Hepatocyte (in vitro differentiated cells): ENCODE measurements around the gene UNC45B. TPM values are rescaled to one million over a fixed set of nuclear protein-coding genes. Genes with fewer than 3 reads are reported as not detected.

ENCODE experiments used
- DNase-seq: peaks from one replicate; pipeline ENCODE4 v3.0.0-alpha.2; 2016; ENCODE audit warnings: low spot score
- H2AFZ ChIP-seq: fragments of 200-600 bp; sonication (generic); 2 replicates; pipeline ENCODE4 v1.6.0; 2016; ENCODE audit warnings: antibody characterized with exemption, mild to moderate bottlenecking
- H3K27ac ChIP-seq: fragments of 200-600 bp; sonication (generic); 2 replicates; pipeline ENCODE4 v1.5.1; 2016; ENCODE audit warnings: mild to moderate bottlenecking
- H3K27me3 ChIP-seq: fragments of 200-600 bp; sonication (generic); 2 replicates; pipeline ENCODE4 v1.6.1; 2016
- H3K36me3 ChIP-seq: fragments of 200-600 bp; sonication (generic); replicated peaks from 2 replicates; pipeline ENCODE4 v1.5.1; 2016; ENCODE audit warnings: low read depth; ENCODE audit not compliant: insufficient read depth
- H3K4me1 ChIP-seq: fragments of 200-600 bp; sonication (generic); 2 replicates; pipeline ENCODE4 v1.5.1; 2016; ENCODE audit warnings: mild to moderate bottlenecking, moderate library complexity; ENCODE audit not compliant: insufficient read depth
- H3K4me2 ChIP-seq: fragments of 200-600 bp; sonication (generic); 2 replicates; pipeline ENCODE4 v1.6.0; 2016
- H3K4me3 ChIP-seq: fragments of 200-600 bp; sonication (generic); 2 replicates; pipeline ENCODE4 v1.5.1; 2016; ENCODE audit warnings: mild to moderate bottlenecking
- H3K79me2 ChIP-seq: fragments of 200-600 bp; sonication (generic); 2 replicates; pipeline ENCODE4 v1.6.0; 2017; ENCODE audit warnings: mild to moderate bottlenecking
- H3K9me2 ChIP-seq: fragments of 200-600 bp; sonication (generic); replicated peaks from 2 replicates; pipeline ENCODE4 v1.6.0; 2017; ENCODE audit warnings: mild to moderate bottlenecking; ENCODE audit not compliant: insufficient read depth
- H3K9me3 ChIP-seq: fragments of 200-600 bp; sonication (generic); 2 replicates; pipeline ENCODE4 v1.5.1; 2016; ENCODE audit warnings: low read depth, mild to moderate bottlenecking
- H4K20me1 ChIP-seq: fragments of 200-600 bp; sonication (generic); 2 replicates; pipeline ENCODE4 v1.6.0; 2016; ENCODE audit warnings: mild to moderate bottlenecking; ENCODE audit not compliant: insufficient read depth, poor library complexity, severe bottlenecking
- EZH2 ChIP-seq: fragments of 200-600 bp; sonication (generic); IDR thresholded peaks from 2 replicates; pipeline ENCODE4 v1.6.1; 2016; ENCODE audit warnings: antibody characterized with exemption, mild to moderate bottlenecking, borderline replicate concordance
- EZH2phosphoT487 ChIP-seq: fragments of 200-600 bp; sonication (generic); IDR thresholded peaks from one replicate; pipeline ENCODE4 v1.6.1; 2018; ENCODE audit warnings: antibody characterized with exemption, mild to moderate bottlenecking, low read depth, moderate library complexity; ENCODE audit not compliant: unreplicated experiment, severe bottlenecking
- WGBS: methylation state at CpG from one replicate; pipeline ENCODE4 v1.1.6; 2016; ENCODE audit warnings: low lambda C conversion rate; ENCODE audit errors: missing lambda C conversion rate; 5-methylcytosine and 5-hydroxymethylcytosine counted together
- polyA plus RNA-seq: library from polyadenylated mRNA; unstranded; fragments of >200 nt; fragmentation: Nextera tagmentation; extraction: Ambion mirVana; gene quantifications from 2 replicates; pipeline ENCODE4 v1.2.1, GENCODE V29; 2016
- total RNA-seq: library from RNA; depleted of rRNA; stranded (reverse); fragments of >200 nt; gene quantifications from 2 replicates; pipeline ENCODE4 v1.2.3, GENCODE V29; 2014
- TF ChIP-seq, protein P1 (sequence below): fragments of 200-600 bp; sonication (generic); IDR thresholded peaks from 2 replicates; pipeline ENCODE4 v1.5.1; 2016; ENCODE audit warnings: antibody characterized with exemption, mild to moderate bottlenecking; ENCODE audit not compliant: poor library complexity

The UNC45B gene
- total RNA-seq = 0.20 TPM in 1 of 2 replicates, not detected in the other
- polyA plus RNA-seq = not detected in 2 replicates

DNA sequence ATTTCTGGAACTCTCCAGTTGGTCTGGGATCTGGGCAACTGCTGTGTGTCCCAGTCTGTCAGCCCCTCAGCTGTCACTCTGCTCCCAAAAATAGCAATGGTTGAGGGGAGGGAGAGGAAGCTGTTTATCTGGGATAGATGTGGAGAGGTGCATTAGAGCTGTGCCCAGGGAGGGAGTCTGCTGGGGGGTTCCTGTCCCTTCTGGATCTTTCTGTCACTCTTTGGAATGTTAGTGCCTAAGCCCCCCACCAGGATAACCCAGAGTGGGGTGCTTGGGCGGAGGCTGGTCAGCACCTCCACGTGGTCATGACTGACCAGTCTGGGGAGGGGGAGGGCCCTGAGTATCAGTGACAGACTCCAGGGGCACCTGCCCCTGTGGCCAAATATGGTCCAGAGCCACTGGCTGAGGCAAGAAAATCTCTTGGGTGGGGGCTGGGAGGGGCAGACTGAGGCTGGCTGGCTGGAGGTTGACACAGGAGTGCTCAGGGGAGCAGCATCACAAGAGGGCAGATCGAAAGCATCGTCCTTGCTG lies at the start of gene UNC45B:
Gene UNC45B, plus strand, starts transcription at position 443 of the 531 bp plus-strand sequence. CDS start 447 bp downstream, outside the sequence.
- H3K9me3 ChIP-seq = no peaks in the 10 kb centered on the region
- H3K79me2 ChIP-seq = no peaks in the 10 kb centered on the region
- H3K9me2 ChIP-seq = no peaks in the 10 kb centered on the region
- H3K4me1 ChIP-seq = no peaks in the 10 kb centered on the region
- H3K27ac ChIP-seq = no peak within 1 kb of the TSS
- H2AFZ ChIP-seq = no peak within 1 kb of the TSS
- no peaks in the 10 kb centered on the region for H4K20me1 ChIP-seq
- H3K4me3 ChIP-seq = no peak within 1 kb of the TSS
- 62% methylated on average over 4 of the region's 4 CpGs for WGBS
- TF ChIP-seq, protein P1, sequence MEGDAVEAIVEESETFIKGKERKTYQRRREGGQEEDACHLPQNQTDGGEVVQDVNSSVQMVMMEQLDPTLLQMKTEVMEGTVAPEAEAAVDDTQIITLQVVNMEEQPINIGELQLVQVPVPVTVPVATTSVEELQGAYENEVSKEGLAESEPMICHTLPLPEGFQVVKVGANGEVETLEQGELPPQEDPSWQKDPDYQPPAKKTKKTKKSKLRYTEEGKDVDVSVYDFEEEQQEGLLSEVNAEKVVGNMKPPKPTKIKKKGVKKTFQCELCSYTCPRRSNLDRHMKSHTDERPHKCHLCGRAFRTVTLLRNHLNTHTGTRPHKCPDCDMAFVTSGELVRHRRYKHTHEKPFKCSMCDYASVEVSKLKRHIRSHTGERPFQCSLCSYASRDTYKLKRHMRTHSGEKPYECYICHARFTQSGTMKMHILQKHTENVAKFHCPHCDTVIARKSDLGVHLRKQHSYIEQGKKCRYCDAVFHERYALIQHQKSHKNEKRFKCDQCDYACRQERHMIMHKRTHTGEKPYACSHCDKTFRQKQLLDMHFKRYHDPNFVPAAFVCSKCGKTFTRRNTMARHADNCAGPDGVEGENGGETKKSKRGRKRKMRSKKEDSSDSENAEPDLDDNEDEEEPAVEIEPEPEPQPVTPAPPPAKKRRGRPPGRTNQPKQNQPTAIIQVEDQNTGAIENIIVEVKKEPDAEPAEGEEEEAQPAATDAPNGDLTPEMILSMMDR = no peak
- TF ChIP-seq EZH2 = no peak
- no peaks in the 10 kb centered on the region for H3K27me3 ChIP-seq
- DNase-seq = no peak
- H3K36me3 ChIP-seq = no peaks in the 10 kb centered on the region
- H3K4me2 ChIP-seq = no peak within 1 kb of the TSS

DNA sequence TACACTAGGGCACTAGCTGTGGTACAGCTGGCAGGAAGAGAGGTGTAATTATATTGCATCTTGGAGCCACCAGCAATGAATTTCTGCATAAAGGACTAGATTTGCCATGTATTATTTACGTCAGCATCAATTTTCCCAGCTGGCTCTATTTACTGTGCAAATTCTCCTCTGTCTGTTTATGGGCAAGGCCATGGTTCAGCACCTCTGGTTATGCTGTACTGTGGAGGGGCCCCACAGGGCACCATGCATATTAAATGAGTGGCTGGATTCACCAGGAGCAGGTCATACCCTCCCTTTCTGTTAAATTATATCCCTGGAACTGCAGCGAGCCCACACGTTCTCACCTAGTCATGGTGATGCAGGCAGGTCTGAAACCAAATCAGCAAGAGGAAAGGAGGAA lies 47.7 kb upstream of the UNC45B start:
- no peaks in the 10 kb centered on the region for H3K9me3 ChIP-seq
- H3K79me2 ChIP-seq = no peaks in the 10 kb centered on the region
- no peak overlapping the region for H3K4me3 ChIP-seq
- H4K20me1 ChIP-seq = no peaks in the 10 kb centered on the region
- H3K27me3 ChIP-seq = no peaks in the 10 kb centered on the region
- H3K27ac ChIP-seq = no peak overlapping the region
- WGBS = 94% methylated on average over 3 of the region's 3 CpGs
- no peaks in the 10 kb centered on the region for H3K9me2 ChIP-seq
- H3K4me2 ChIP-seq = no peak overlapping the region
- no peak overlapping the region for H2AFZ ChIP-seq
- H3K36me3 ChIP-seq = no peaks in the 10 kb centered on the region
- TF ChIP-seq, protein P1 = no peak
- no peak for TF ChIP-seq EZH2phosphoT487
- no peak for TF ChIP-seq EZH2
- no peak for DNase-seq
- H3K4me1 ChIP-seq = no peaks in the 10 kb centered on the region

DNA sequence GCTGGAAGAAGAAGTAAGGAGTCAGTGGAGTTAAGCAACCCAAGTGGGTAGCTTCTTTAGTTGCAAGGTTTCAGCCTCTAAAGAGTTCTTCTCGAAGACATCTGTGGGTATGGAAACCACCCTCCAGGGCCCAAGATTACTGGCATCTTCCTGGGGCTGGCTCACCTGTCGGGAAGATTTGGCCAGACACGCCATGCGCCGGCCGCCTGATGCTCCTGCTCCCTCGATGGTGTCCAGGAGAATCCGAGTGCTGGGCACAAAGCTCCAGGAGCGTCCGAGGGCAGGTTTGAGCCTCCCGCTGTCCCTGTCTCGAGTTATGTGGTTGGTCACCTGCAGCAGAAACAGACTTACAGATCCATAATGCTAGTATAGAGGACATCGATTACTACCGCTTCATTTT lies 46.6 kb upstream of the UNC45B start:
- WGBS = 98% methylated on average over 14 of the region's 14 CpGs
- TF ChIP-seq, protein P1 = no peak
- TF ChIP-seq EZH2 (no peak), EZH2phosphoT487 (no peak)

DNA sequence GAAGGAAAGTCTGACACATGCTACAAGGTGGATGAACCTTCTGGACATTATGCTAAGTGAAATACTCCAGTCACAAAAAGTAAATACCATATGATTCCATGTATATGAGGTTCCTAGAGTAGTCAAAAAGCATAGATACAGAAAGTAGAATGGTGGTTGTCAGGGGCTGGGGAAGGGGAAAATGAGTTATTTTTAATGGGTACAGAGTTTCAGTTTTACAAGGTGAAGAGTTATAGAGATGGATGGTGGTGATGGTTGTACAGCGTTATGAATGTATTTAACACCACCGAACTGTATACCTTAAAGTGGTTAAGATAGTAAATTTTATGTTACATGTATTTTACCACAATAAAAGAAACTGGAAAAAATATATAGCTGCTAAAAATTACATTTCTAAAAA lies 45.9 kb upstream of the UNC45B start:
- H3K4me3 ChIP-seq = no peak overlapping the region
- H4K20me1 ChIP-seq = no peaks in the 10 kb centered on the region
- H3K36me3 ChIP-seq = no peaks in the 10 kb centered on the region
- no peaks in the 10 kb centered on the region for H3K79me2 ChIP-seq
- no peak overlapping the region for H3K27ac ChIP-seq
- no peak overlapping the region for H2AFZ ChIP-seq
- TF ChIP-seq EZH2 (no peak), EZH2phosphoT487 (no peak)
- TF ChIP-seq, protein P1 = no peak
- no peaks in the 10 kb centered on the region for H3K9me2 ChIP-seq
- WGBS = 96% methylated on average over 2 of the region's 2 CpGs
- H3K4me2 ChIP-seq = no peak overlapping the region
- no peaks in the 10 kb centered on the region for H3K27me3 ChIP-seq
- no peaks in the 10 kb centered on the region for H3K9me3 ChIP-seq
- no peak for DNase-seq
- H3K4me1 ChIP-seq = no peaks in the 10 kb centered on the region

More for the DNA sequence above, 46.6 kb upstream of the UNC45B start:
- no peaks in the 10 kb centered on the region for H3K36me3 ChIP-seq
- H3K9me3 ChIP-seq = no peaks in the 10 kb centered on the region
- H3K27me3 ChIP-seq = no peaks in the 10 kb centered on the region
- no peak overlapping the region for H3K4me2 ChIP-seq
- H3K4me3 ChIP-seq = no peak overlapping the region
- no peaks in the 10 kb centered on the region for H3K9me2 ChIP-seq
- H3K27ac ChIP-seq = no peak overlapping the region
- DNase-seq = no peak
- H2AFZ ChIP-seq = no peak overlapping the region
- H3K79me2 ChIP-seq = no peaks in the 10 kb centered on the region
- no peaks in the 10 kb centered on the region for H4K20me1 ChIP-seq
- no peaks in the 10 kb centered on the region for H3K4me1 ChIP-seq
